GM21619 (cell line): ENCODE results near the gene NCOA3.

Experiments
- ATAC-seq: cut with Tn5 transposase; IDR thresholded peaks from one replicate; pipeline ENCODE4 v1.9.1; 2021; ENCODE audit not compliant: unreplicated experiment

NCOA3 gene

GRCh38 chr20:47700327-47700726, 198.6 kb downstream of the NCOA3 start:
- no peak for ATAC-seq

- no peak for ATAC-seq
These were observed 199.9 kb downstream of the NCOA3 start for GRCh38 chr20:47701612-47702011.

DNA sequence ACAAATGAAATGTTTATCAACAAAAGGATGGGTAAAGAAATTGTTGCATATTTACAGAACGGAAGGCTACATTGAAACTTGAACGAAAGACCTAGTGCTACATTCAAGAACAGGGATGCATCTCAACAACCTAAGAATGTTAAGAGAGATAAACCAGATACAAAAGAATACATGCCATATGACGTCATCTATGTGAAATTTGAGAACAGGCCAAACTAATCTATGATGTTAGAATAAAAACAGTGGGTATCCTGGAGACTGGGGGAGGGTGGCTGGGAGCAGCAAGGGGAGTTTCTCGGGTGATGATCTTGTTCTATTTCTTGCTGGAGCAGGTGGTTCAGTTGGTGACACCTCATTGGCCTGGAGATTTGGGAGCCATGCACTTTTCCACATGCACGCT, 202.1 kb downstream of the NCOA3 start:
- no peak for ATAC-seq

GRCh38 chr20:47704746-47705496, 203.2 kb downstream of the NCOA3 start:
- ATAC-seq = no peak

DNA sequence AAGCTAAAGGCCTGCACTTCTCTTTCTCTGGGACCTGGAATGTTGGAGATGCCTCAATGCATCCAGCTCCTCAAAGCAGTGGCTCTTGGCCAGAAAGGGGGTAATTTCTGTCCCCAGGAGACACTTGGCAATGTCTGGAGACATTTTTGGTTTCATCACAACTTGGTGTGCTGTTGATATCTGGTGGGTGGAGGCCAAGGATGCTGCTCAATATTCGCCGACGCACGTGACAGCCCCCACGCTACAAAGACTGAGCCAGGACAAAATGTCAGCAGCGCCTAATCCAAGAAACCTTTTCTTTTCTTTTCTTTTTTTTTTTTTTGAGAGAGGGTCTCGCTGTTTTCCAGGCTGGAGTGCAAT, 203.8 kb downstream of the NCOA3 start:
- no peak for ATAC-seq

DNA sequence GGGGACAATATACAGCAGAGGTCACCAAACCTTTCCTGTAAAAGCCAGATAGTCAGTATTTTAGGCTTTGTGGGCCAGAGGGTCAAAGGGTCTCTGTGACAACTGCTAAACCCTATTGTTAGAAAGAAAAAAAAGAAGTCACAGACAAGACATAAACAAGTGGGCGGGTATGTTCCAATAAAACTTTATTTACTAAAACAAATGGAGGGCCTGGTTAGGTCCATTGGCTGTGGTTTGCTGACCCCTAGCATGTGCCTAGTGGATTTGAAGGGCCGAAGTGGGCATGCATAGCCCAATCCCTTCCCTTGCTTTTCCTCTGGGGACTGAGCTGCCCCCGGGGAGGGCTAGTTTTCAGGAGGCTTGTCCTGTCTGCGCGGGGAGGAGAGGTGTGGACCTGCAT, 204.7 kb downstream of the NCOA3 start:
- no peak for ATAC-seq
